HG03378 (cell line): ENCODE results near the gene TBC1D14.
"Not testable (repeated sequence)": the region's sequence is repeated elsewhere in the genome, so short reads cannot be mapped to it uniquely, and the experiment has no call there.

Source experiments
- ATAC-seq: cut with Tn5 transposase; IDR thresholded peaks from one replicate; pipeline ENCODE4 v1.9.1; 2021; ENCODE audit warnings: mild to moderate bottlenecking, moderate library complexity; ENCODE audit not compliant: unreplicated experiment

Gene TBC1D14

DNA sequence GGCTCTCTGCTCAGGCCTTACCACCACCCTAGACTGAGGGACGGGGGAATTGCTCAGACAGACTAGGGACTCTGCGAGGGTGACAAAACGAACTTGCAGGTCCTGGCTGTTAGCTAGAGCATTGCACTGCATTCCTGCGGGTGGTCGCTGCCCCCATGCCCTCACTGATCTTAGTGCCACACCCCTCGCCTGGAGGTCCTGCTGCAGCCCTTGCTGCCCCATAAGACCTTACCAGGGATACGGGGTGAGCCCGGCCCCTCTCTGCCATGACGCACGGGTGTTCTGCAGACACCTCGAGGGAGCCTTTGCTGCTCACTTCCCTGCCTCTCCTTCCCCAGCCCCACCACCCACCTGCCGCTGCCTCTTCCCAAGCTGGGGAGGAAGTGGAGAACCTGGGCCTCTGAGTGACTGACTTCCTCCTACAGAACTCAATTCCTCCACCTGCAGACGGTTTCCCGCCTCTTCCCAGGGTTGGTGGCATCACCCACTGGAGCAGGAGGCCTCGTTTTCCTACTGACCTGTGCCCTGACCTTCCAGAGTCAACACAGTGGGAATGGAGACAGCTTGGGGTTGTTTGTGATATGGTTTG lies 19.8 kb upstream of the TBC1D14 start:
- no peak for ATAC-seq

GRCh38 chr4:6890358-6890757 lies 19.3 kb upstream of the TBC1D14 start:
- no peak for ATAC-seq

GRCh38 chr4:6890971-6891370 lies 18.7 kb upstream of the TBC1D14 start:
- not testable (repeated sequence) for ATAC-seq

DNA sequence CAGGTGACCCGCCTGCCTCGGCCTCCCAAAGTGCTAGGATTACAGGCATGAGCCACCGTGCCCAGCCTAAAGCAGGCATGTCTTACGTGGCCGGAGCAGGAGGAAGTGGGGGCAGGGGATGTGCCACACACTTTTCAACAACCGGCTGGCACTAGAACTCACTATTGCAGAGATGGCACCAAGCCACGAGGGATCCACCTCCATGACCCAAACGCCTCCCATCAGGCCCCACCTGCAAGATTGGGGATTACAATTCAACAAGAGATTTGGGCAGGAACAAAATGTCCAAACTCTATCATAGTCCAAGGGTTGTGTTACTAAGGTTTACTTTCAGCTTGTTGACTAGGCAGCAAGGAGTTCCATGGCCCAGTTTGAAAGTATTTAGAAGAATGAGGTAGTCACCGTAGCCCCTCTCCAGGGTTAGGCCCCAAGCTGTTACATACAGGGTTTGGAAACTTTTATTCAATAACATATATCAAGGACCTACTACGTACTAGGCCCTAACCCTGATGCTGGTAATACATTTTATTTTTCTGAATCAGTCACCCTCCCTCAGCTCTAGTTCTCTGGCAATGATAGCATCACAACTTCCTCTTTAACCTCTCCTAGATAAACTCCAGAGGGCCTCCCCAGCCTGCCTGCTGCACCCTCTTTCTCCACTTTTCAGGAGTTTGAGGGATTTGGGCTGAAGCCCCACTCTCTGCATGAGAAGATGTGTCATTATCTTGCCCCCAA lies 18.0 kb upstream of the TBC1D14 start:
- ATAC-seq: no peak

GRCh38 chr4:6892190-6892908 lies 17.3 kb upstream of the TBC1D14 start:
- no peak for ATAC-seq

- no peak for ATAC-seq
Observed at GRCh38 chr4:6892909-6893202, 16.8 kb upstream of the TBC1D14 start.

GRCh38 chr4:6893449-6894085 lies 16.1 kb upstream of the TBC1D14 start:
- no peak for ATAC-seq

GRCh38 chr4:6894086-6894478 lies 15.5 kb upstream of the TBC1D14 start:
- ATAC-seq: no peak

DNA sequence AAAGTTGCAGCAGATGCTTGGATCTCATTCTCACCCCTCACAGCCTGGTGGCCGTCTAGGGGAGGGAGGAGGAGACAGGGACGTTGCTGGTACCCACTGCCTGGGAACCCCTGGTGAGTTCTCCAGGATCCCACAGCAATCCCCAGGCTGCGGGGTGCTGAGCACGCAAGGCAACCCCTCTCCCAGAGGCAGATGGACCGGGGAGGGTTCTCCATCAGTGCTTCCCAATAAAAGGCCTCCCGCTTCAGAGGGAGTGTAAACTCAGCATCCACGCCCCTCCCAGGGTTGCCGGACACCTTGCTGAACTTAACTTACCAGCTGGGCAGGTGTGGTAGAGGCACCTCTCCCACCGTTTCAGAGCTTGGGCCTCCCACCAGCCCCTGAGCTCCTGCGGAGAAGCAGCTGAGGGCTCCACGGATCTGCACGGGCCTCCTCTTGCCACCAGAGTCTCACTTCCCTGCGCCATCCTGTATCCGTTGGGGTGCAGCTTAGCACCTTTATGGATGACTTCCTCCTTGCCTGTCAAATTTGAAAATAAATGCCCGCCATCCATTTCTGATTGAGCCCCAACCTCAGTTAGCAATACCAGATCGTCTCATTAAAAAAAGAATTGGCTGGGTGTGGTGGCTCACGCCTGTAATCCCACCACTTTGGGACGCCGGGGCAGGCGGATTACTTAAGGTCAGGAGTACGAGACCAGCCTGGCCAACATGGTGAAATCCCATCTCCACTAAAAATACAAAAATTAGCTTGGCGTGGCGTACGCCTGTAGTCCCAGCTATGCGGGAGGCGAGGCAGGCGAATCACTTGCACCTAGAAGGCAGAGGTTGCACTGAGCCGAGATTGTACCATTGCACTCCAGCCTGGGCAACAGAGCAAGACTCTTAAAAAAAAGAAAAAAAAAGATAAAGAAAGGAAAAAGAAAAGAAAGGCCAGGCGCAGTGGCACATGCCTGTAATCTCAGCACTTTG lies 14.8 kb upstream of the TBC1D14 start:
- ATAC-seq: no peak

GRCh38 chr4:6896035-6896434 lies 13.6 kb upstream of the TBC1D14 start:
- no peak for ATAC-seq

GRCh38 chr4:6898763-6899162 lies 10.9 kb upstream of the TBC1D14 start:
- no peak for ATAC-seq

GRCh38 chr4:6900181-6900812 lies 9.3 kb upstream of the TBC1D14 start:
- ATAC-seq: no peak

- no peak for ATAC-seq
Observed at GRCh38 chr4:6900956-6901355, 8.7 kb upstream of the TBC1D14 start.

GRCh38 chr4:6901669-6902317 lies 7.8 kb upstream of the TBC1D14 start:
- no peak for ATAC-seq

DNA sequence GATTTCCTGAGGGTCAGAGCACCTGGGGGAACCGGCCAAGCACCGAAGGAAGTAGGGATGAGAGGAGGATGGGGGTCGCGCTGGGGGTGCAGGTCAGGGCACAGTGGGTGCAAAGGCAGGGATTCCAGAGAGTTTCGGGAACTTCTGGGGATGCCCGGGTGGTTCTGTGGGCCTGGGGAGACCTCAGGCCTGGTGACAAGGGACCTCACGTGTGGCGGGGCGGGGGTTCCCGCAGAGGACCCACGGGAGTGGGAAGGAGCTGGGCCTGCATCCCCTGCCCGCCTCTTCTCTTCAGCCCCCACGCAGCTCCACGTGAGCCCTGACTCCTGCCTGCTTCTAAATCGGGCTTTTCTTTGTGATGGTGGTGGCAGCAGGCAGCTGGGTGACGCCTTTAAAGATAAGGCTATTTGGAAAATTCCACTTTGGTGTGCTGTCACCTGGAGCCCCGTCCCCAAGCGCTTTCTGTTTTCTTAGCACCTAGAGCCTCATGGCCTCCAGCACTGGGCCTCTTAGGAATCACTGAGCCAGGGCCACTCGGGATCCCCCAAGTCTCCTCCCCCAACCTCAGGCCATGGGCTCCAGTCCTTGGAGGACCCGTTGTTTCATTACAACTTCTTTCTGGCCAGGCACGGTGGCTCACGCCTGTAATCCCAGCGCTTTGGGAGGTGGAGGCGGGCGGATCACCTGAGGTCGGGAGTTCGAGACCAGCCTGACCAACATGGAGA lies 7.1 kb upstream of the TBC1D14 start:
- ATAC-seq: no peak

DNA sequence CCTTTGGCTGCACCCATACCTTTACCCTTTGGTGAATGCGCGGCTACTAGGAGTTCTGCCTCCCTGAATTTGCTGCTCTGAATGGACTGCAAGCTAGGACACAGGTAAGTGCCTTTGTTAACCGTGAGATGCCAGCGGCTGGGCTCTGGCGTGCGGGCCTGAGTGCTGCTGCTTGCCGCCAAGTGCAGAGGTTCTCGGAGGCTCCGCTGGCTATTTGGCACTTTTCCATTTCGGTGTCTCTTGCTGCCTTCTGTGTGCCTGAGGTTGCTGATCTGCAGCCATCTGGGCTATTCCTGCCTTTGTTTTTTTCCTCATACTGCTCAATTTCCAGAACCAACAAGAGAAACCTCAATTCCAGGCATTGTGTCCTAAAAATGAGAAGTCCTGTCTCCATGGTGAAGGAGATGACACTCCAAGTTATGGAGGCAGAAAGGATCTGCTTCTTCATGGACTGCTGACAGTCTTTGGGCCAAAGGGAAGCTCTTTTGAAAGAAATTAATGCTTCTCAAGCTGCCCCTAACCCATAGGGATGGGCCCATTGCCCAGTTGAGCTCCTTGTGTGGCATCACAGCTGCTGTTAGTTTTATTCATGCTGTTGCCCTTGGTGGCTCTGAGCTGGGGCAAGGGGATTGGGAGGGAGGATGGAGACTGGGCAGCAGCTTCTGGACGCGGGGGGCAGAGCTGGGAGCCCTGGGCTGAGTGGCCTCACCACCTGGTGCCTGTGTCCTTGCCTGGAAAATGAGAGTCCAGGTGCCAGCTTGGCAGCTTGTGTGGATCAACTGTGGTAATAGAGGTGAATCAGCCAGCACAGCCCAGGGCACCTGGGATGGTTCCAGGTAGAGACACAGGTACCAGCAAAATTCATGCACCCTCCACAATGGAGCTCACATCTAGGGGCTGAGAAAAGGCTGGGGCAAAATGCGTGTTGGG lies 3.8 kb upstream of the TBC1D14 start:
- no peak for ATAC-seq

GRCh38 chr4:6906486-6906885 lies 3.1 kb upstream of the TBC1D14 start:
- not testable (repeated sequence) for ATAC-seq

DNA sequence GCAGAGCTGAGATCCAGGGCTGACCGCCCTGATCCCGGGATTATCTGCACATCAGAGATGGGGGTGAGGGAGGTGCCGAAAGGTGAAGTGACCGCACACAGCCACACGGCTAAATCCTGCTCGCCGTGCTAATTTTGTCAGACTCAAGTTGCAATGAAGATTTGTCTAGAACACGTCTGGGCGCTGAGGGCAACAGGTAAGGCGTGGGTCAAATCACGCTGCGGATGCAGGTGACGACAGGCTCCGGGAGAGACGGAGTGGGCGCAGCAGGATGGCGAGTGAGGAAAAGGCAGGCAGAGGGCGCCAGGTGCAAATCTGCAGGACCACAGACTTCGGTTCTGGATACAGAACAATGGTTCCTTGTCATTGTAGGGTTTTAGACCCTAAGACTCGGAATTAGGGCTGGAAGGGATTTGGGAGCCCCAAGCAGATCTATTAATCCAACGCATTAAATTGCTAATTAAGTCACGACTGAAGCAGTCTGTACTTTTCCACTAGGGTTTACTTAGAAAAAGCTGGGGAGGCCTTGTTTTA lies 1.9 kb upstream of the TBC1D14 start:
- no peak for ATAC-seq
